ENCODE results near the gene ERP44.

Gene ERP44

GRCh38 chr9:100057624-100058023 lies 41.2 kb downstream of the ERP44 start:
- DNase-seq (ENCODE audit: low read depth): no peak
- no peak overlapping the region for H3K4me3 ChIP-seq (ENCODE audit: control insufficient read depth, low read depth, low read length)
- no peak for TF ChIP-seq CTCF (conservative IDR thresholded peaks at IDR 0.05; ENCODE audit: control insufficient read depth, insufficient read depth, low read depth, low read length)

GRCh38 chr9:100056561-100056960 lies 42.2 kb downstream of the ERP44 start:
- TF ChIP-seq CTCF (conservative IDR thresholded peaks at IDR 0.05; ENCODE audit: control insufficient read depth, insufficient read depth, low read depth, low read length): no peak
- DNase-seq (ENCODE audit: low read depth): no peak
- no peak overlapping the region for H3K4me3 ChIP-seq (ENCODE audit: control insufficient read depth, low read depth, low read length)

GRCh38 chr9:100052375-100052774 lies 46.4 kb downstream of the ERP44 start:
- DNase-seq (ENCODE audit: low read depth): no peak
- no peak for TF ChIP-seq CTCF (conservative IDR thresholded peaks at IDR 0.05; ENCODE audit: control insufficient read depth, insufficient read depth, low read depth, low read length)
- no peak overlapping the region for H3K4me3 ChIP-seq (ENCODE audit: control insufficient read depth, low read depth, low read length)

GRCh38 chr9:100049551-100049950 lies 49.2 kb downstream of the ERP44 start:
- no peak for TF ChIP-seq CTCF (conservative IDR thresholded peaks at IDR 0.05; ENCODE audit: control insufficient read depth, insufficient read depth, low read depth, low read length)
- DNase-seq (ENCODE audit: low read depth): no peak
- H3K4me3 ChIP-seq (ENCODE audit: control insufficient read depth, low read depth, low read length): no peak overlapping the region

GRCh38 chr9:100038472-100038871 lies 60.3 kb downstream of the ERP44 start:
- DNase-seq (ENCODE audit: low read depth): no peak
- H3K4me3 ChIP-seq (ENCODE audit: control insufficient read depth, low read depth, low read length): no peak overlapping the region
- no peak for TF ChIP-seq CTCF (conservative IDR thresholded peaks at IDR 0.05; ENCODE audit: control insufficient read depth, insufficient read depth, low read depth, low read length)

- TF ChIP-seq CTCF (conservative IDR thresholded peaks at IDR 0.05; ENCODE audit: control insufficient read depth, insufficient read depth, low read depth, low read length): no peak
- no peak overlapping the region for H3K4me3 ChIP-seq (ENCODE audit: control insufficient read depth, low read depth, low read length)
- DNase-seq (ENCODE audit: low read depth): no peak
Measured at GRCh38 chr9:100033877-100034551, 64.8 kb downstream of the ERP44 start.

GRCh38 chr9:100030548-100030947 lies 68.3 kb downstream of the ERP44 start:
- TF ChIP-seq CTCF (conservative IDR thresholded peaks at IDR 0.05; ENCODE audit: control insufficient read depth, insufficient read depth, low read depth, low read length): no peak
- H3K4me3 ChIP-seq (ENCODE audit: control insufficient read depth, low read depth, low read length): no peak overlapping the region
- DNase-seq (ENCODE audit: low read depth): no peak
